GM20431 (cell line): Measurements from ENCODE around the gene CEP78.
"Not testable (repeated sequence)": the region's sequence is repeated elsewhere in the genome, so short reads cannot be mapped to it uniquely, and the experiment has no call there.

ENCODE experiments used
- in situ Hi-C: fragments of 300-500 bp; cut with MseI, MboI; formaldehyde crosslinking; loops from one replicate; pipeline ENCODE4 v1.15.0; 2020; ENCODE audit warnings: low sequenced_read_pairs; ENCODE audit not compliant: unreplicated experiment

CEP78 gene, protein sequence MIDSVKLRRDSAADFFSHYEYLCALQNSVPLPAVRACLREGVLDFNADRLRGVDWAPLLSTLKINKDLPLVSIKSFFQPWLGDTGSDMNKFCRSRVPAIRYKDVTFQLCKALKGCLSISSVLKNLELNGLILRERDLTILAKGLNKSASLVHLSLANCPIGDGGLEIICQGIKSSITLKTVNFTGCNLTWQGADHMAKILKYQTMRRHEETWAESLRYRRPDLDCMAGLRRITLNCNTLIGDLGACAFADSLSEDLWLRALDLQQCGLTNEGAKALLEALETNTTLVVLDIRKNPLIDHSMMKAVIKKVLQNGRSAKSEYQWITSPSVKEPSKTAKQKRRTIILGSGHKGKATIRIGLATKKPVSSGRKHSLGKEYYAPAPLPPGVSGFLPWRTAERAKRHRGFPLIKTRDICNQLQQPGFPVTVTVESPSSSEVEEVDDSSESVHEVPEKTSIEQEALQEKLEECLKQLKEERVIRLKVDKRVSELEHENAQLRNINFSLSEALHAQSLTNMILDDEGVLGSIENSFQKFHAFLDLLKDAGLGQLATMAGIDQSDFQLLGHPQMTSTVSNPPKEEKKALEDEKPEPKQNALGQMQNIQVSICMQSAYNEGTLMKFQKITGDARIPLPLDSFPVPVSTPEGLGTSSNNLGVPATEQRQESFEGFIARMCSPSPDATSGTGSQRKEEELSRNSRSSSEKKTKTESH

DNA sequence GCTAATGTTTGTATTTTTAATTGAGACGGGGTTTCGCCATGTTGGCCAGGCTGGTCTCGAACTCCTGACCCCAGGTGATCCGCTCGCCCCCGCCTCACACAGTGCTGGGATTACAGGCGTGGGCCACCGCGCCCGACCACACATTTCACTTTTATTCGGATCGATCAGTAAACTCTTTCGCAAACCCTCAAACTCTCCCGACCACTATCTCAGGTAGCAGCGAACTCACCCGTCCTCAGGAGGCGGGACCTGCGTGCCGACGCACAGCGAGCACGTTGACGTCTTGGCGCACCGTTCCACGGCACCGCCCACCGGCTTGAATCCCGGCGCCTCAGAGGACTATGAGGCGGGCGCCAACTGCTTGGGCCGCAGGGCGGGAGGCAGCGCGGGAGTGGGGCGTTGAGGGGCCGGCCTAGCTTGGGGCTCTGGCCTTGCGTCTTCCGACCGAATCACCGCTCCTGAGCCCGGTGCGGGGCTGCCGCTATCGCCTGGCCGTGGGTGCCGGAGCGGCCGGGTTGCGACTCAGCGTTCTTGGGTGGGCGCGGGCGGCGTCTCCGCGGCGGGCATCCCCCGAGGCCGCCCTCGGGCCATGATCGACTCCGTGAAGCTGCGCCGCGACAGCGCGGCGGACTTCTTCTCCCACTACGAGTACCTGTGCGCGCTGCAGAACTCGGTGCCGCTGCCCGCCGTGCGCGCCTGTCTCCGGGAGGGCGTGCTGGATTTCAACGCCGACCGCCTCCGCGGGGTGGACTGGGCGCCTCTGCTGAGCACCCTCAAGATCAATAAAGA is at the start of gene CEP78:
CEP78 (plus strand) TSS at position 314 of the 789 bp plus-strand sequence; CDS start at position 590, 276 bp downstream.
- in situ Hi-C loops: no loop called here

GRCh38 chr9:78187763-78188484 is 48.0 kb upstream of the CEP78 start:
- in situ Hi-C loops: no loop called here

DNA sequence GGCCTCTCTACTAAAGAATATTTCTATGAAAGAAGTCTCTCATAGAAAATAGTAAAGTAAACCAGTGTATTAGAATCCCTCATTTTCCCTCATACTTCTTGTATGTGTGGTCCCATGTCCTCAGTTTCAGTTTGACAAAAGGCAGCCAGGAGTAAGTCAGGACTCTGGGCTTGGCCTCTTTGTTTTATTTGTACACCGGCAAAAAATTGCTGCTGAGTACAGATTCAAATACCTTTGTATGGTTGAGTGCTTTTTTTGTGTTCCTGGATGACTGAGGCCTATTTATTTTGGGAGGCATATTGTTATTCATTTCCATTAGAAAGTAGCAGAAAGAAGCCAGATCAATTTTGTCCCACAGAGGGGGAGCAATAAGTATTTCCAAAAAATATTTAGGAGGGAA is 47.3 kb upstream of the CEP78 start:
- in situ Hi-C loops: no loop called here

DNA sequence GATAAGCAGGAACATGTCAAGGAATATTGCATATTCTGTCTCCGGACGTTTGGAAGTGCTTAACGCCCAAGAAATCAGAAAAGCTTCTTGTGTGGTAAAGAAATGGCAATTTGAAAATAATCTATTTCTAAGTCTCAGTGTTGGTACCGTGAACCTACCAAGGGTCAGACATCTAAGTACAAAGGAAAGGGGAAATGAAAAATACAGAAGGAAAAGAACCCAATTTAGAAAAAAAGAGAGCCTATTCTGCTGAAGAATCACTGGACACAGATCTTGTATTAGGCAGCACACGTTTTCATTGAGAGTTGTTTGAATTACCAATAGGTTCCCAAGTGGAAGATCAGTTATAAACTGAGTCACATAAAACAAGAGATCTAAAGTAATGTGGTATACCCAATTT is 46.9 kb upstream of the CEP78 start:
- in situ Hi-C loops: no loop called here

DNA sequence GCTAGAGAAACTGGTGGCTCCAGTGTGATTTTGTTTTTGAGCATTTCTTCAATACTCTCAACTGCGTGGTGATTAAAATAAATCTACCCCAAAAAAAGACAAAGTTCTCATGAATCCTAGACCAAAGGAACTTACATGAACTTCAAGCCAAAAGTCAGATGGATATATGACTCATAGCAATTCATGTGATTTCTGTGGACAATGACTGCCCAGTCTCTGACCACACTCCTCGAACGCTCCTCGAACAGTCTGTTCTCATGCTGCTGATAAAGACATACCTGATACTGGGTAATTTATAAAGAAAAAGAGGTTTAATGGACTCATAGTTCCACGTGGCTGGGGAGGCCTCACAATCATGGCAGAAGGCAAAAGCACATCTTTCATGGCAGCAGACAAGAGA is 46.4 kb upstream of the CEP78 start:
- in situ Hi-C loops: no loop called here

DNA sequence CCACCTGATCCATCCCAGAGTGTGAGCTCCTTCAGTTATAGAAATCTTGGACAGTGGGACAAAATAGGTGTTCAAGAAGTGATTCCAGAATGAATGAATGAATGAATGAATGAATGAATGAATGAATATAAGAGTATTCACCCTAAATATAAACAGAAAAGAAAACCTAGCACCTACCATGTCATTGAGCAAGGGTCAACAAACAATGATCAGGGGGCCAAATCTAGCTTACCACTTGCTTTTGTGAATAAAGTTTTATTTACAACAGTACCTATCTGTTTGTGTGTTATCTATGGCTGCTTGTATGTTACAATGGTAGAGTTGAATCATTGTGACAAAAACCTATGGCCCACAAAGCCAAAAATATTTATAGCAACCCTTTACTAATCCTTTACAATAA is 43.9 kb upstream of the CEP78 start:
- in situ Hi-C loops: no loop called here

DNA sequence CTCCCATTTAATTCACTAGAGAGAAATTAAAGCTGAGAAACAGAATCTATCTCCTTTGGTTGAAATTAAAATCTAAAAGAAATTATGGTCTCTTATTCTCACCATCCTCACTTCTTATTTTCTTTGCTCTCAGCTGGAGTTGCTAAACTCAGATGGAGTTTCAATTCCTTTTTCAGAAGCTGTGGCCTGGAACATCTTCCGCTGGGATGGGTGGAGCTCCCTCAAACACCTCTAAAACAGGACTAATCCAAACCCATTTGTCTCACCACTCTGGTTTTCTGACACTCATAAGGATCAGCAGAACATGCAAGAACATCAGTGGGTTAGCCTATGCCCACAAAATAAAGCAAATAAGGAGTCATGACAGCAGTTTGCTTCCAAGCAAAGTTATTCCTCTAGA is 39.6 kb upstream of the CEP78 start:
- in situ Hi-C loops: no loop called here

DNA sequence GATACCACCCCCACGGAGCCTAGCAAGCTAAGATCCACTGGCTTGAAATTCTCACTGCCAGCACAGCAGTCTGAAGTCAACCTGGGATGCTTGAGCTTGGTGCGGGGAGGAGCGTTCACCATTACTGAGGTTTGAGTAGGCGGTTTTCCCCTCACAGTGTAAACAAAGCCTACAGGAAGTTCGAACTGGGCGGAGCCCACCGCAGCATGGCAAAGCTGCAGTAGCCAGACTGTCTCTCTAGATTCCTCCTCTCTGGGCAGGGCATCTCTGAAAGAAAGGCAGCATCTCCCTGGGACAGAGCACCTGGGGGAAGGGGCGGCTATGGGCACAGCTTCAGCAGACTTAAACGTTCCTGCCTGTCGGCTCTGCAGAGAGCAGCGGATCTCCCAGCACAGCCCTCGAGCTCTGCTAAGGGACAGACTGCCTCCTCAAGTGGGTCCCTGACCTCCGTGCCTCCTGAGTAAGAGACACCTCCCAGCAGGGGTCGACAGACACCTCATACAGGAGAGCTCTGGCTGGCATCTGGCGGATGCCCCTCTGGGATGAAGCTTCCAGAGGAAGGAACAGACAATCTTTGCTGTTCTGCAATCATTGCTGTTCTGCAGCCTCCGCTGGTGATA is 34.6 kb upstream of the CEP78 start:
- in situ Hi-C loops: not testable (repeated sequence)

DNA sequence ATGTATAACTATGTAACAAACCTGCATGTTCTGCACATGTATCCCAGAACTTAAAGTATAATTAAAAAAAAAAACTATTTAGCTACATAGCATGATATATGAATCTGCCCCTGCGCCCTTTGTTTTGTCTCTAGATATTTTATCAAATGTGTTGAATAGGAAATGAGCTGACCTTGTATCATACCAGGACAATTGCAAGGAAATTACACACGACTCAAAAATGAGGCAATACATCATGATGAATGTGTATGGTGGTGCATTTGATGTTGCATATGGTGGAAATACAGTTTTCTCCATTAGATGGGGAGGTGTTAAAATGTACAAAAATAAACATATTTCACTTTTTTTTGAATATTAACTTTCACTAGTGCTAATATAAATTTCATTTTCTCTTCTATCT is 28.6 kb upstream of the CEP78 start:
- in situ Hi-C loops: no loop called here

- in situ Hi-C loops: no loop called here
Observed at GRCh38 chr9:78207901-78208300, 28.0 kb upstream of the CEP78 start.

GRCh38 chr9:78209127-78209526 is 26.7 kb upstream of the CEP78 start:
- in situ Hi-C loops: no loop called here

- in situ Hi-C loops: no loop called here
Observed at GRCh38 chr9:78210841-78211301, 25.0 kb upstream of the CEP78 start.

DNA sequence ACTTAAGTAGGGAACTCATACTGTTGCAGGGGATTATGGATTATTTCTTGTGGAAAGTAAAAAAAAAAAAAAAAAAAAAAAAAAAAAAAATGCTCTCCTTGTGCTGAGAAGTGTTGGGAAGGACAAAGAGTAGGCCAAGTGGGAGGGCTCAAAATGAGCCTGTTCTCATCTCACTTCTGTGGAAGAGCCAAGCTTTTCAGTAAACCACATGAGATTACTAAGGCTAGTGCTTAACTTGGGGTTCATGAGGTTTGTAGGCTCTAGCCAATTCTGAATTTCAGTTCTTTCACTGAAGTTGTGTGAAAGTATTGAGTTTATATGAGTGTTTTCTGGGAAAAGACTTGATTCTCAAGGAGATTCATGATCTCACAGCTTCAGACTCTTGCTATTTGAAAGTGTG is 23.0 kb upstream of the CEP78 start:
- in situ Hi-C loops: no loop called here

- in situ Hi-C loops: no loop called here
Observed at GRCh38 chr9:78213712-78214111, 22.2 kb upstream of the CEP78 start.

DNA sequence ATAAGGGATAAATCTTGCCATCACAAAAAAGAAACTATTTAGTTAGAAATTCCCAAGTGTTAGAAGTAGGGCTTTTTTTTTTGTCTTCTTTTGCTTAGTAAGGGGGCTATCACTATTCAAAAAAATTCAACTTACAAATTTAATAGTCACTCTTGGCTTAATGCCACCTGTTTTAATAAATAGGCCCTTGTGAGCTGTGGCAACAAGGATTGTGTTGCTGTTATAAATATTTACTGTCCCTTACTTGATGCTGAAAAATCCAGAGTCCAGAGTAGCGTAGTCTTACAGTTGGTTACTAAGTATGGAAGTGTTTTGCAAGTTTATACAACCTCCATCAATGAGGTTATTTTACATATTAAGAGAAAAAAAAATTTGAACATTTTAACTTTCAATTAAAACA is 21.4 kb upstream of the CEP78 start:
- in situ Hi-C loops: no loop called here

- in situ Hi-C loops: no loop called here
Observed at GRCh38 chr9:78215706-78216105, 20.2 kb upstream of the CEP78 start.

DNA sequence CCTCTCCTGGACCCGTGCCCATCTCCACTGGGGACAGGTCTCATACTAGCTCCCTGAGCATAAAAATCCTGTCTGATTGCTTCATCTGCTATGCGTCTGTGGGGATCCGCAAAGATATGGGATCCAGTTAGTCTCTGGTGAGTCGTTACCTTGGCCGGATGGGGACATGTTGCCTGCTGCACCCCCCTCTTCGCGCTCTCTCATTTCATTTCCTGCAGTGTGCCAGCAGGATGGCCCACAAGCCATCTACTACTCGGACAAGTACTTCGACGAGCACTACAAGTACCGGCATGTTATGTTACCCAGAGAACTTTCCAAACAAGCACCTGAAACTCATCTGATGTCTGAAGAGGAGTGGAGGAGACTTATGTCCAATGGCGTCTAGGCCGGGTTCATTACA is 17.0 kb upstream of the CEP78 start:
- in situ Hi-C loops: no loop called here

- in situ Hi-C loops: no loop called here
Observed at GRCh38 chr9:78221425-78221824, 14.4 kb upstream of the CEP78 start.

- in situ Hi-C loops: not testable (repeated sequence)
Observed at GRCh38 chr9:78221841-78222240, 14.0 kb upstream of the CEP78 start.

- in situ Hi-C loops: no loop called here
Observed at GRCh38 chr9:78230761-78231160, 5.1 kb upstream of the CEP78 start.
